WTC11 (cell line): ENCODE results near the gene MLH3. TPM values are rescaled to one million over a fixed set of nuclear protein-coding genes. Genes with fewer than 3 reads are reported as not detected.

Experiments
- ATAC-seq: fragments of 200-7000 bp; cut with Tn5 transposase; 2 replicates; pipeline ENCODE4 v1.10.0; 2021; ENCODE audit warnings: mild to moderate bottlenecking, moderate library complexity
- CTCF ChIA-PET: fragments of 300-600 bp; sonication (Branson Sonifier 250); formaldehyde crosslinking; loops from one replicate; lab custom pipeline; 2021; ENCODE audit warnings: antibody characterized with exemption; lab: Charles Lee
- POLR2A ChIA-PET: fragments of 350-600 bp; sonication (Branson Sonifier 250); formaldehyde crosslinking; loops from one replicate; lab custom pipeline; 2021; ENCODE audit warnings: antibody characterized with exemption; lab: Charles Lee
- DNase-seq: peaks from one replicate; pipeline ENCODE4 v3.0.0; 2021; ENCODE audit warnings: low spot score
- H3K27ac Mint-ChIP-seq: 2 replicates; pipeline ENCODE4 v1.8.0; 2021; ENCODE audit warnings: mixed read lengths
- H3K27me3 Mint-ChIP-seq: 2 replicates; pipeline ENCODE4 v1.8.0; 2021; ENCODE audit warnings: low read depth, mild to moderate bottlenecking, moderate library complexity, mixed read lengths
- H3K36me3 Mint-ChIP-seq: 2 replicates; pipeline ENCODE4 v1.8.0; 2021; ENCODE audit warnings: mixed read lengths
- H3K4me1 Mint-ChIP-seq: 2 replicates; pipeline ENCODE4 v1.8.0; 2022; ENCODE audit warnings: mixed read lengths
- H3K4me3 Mint-ChIP-seq: 2 replicates; pipeline ENCODE4 v1.8.0; 2021; ENCODE audit warnings: mild to moderate bottlenecking, moderate library complexity, mixed read lengths
- H3K9me3 Mint-ChIP-seq: 2 replicates; pipeline ENCODE4 v1.8.0; 2021; ENCODE audit warnings: mixed read lengths
- AR ChIP-seq: fragments of 250-450 bp; sonication (Bioruptor Pico); IDR thresholded peaks from 2 replicates; pipeline ENCODE4 v1.9.0; 2021; ENCODE audit warnings: mild to moderate bottlenecking
- CBFB ChIP-seq: sonication (generic); formaldehyde crosslinking; IDR thresholded peaks from 2 replicates; pipeline ENCODE4 v1.8.1; 2022; ENCODE audit warnings: mild to moderate bottlenecking, low read depth, missing genetic modification reagents
- CDX4 ChIP-seq: fragments of 250-450 bp; sonication (Bioruptor Pico); IDR thresholded peaks from 2 replicates; pipeline ENCODE4 v1.9.0; 2021; ENCODE audit warnings: moderate library complexity, mild to moderate bottlenecking, inconsistent platforms, borderline replicate concordance
- CTCF ChIP-seq: fragments of 200-600 bp; IDR thresholded peaks from 2 replicates; pipeline ENCODE4 v1.8.0; 2022; ENCODE audit warnings: antibody characterized with exemption
- E2F5 ChIP-seq: sonication (generic); formaldehyde crosslinking; IDR thresholded peaks from 2 replicates; pipeline ENCODE4 v1.8.1; 2022; ENCODE audit warnings: mild to moderate bottlenecking, moderate library complexity, missing genetic modification reagents
- FOXK1 ChIP-seq: sonication (generic); formaldehyde crosslinking; IDR thresholded peaks from 2 replicates; pipeline ENCODE4 v1.8.0; 2022; ENCODE audit warnings: mild to moderate bottlenecking, moderate library complexity, missing genetic modification reagents
- GABPB1 ChIP-seq: sonication (generic); formaldehyde crosslinking; IDR thresholded peaks from 2 replicates; pipeline ENCODE4 v1.8.1; 2023; ENCODE audit warnings: mild to moderate bottlenecking, missing genetic modification reagents
- JAZF1 ChIP-seq: fragments of 250-450 bp; sonication (Bioruptor Pico); IDR thresholded peaks from 2 replicates; pipeline ENCODE4 v1.9.0; 2021; ENCODE audit warnings: moderate library complexity, mild to moderate bottlenecking, inconsistent platforms
- MYBL2 ChIP-seq: sonication (generic); formaldehyde crosslinking; IDR thresholded peaks from 2 replicates; pipeline ENCODE4 v1.8.1; 2023; ENCODE audit warnings: mild to moderate bottlenecking, moderate library complexity, missing genetic modification reagents
- PRDM15 ChIP-seq: sonication (generic); formaldehyde crosslinking; IDR thresholded peaks from 2 replicates; pipeline ENCODE4 v1.8.0; 2022; ENCODE audit warnings: missing genetic modification reagents
- RORB ChIP-seq: fragments of 250-450 bp; sonication (Bioruptor Pico); IDR thresholded peaks from 2 replicates; pipeline ENCODE4 v1.9.0; 2021; ENCODE audit warnings: mild to moderate bottlenecking
- USF1 ChIP-seq: sonication (generic); formaldehyde crosslinking; IDR thresholded peaks from 2 replicates; pipeline ENCODE4 v1.8.0; 2022; ENCODE audit warnings: mild to moderate bottlenecking, missing genetic modification reagents
- ZBTB43 ChIP-seq: sonication (generic); formaldehyde crosslinking; IDR thresholded peaks from 2 replicates; pipeline ENCODE4 v1.8.1; 2023; ENCODE audit warnings: mild to moderate bottlenecking, missing genetic modification reagents
- ZNF263 ChIP-seq: sonication (generic); formaldehyde crosslinking; IDR thresholded peaks from 2 replicates; pipeline ENCODE4 v1.8.1; 2022; ENCODE audit warnings: low read depth, mild to moderate bottlenecking, moderate library complexity, missing genetic modification reagents
- total RNA-seq: library from RNA; stranded (reverse); gene quantifications from 3 replicates; pipeline ENCODE4 v1.2.3, GENCODE V29; 2021

The MLH3 gene
- total RNA-seq, 1 experiment from 2014 or later, result 16.7 TPM

- ChIA-PET CTCF (interaction anchor here (0.9 to 1.8 kb wide), 6 partner anchors 18 to 418 kb away, joined by 3 to 17 read pairs (median 3); no protein-coding TSS in a partner anchor), POLR2A (no interaction called here)
- Mint-ChIP-seq H3K36me3 (no peaks in the 10 kb centered on the region), H3K27ac (no peak overlapping the region), H3K4me1 (peaks cover 10% of the 10 kb centered on the region), H3K27me3 (no peaks in the 10 kb centered on the region), H3K9me3 (no peaks in the 10 kb centered on the region), H3K4me3 (no peak overlapping the region)
- ATAC-seq, result no peak
- no peak for DNase-seq
- TF ChIP-seq ZBTB43, result no peak
- no peak for TF ChIP-seq GABPB1 (CRISPR knock-in tag)
- TF ChIP-seq CDX4 (CRISPR knock-in tag), result no peak
- no peak for TF ChIP-seq CBFB (CRISPR knock-in tag)
- TF ChIP-seq RORB, result no peak
- no peak for TF ChIP-seq PRDM15 (CRISPR knock-in tag)
- no peak for TF ChIP-seq MYBL2 (CRISPR knock-in tag)
- no peak for TF ChIP-seq FOXK1 (CRISPR knock-in tag)
- TF ChIP-seq CTCF, result no peak
- TF ChIP-seq ZNF263, result no peak
- no peak for TF ChIP-seq AR
Measured at GRCh38 chr14:75070383-75070782, 19.1 kb upstream of the MLH3 start.

GRCh38 chr14:75069811-75070145, 18.5 kb upstream of the MLH3 start:
- Mint-ChIP-seq H3K36me3 (no peaks in the 10 kb centered on the region), H3K27ac (peak overlapping the region; percentile 98), H3K27me3 (no peaks in the 10 kb centered on the region), H3K9me3 (no peaks in the 10 kb centered on the region), H3K4me1 (peaks cover 10% of the 10 kb centered on the region), H3K4me3 (no peak overlapping the region)
- ChIA-PET POLR2A (interaction anchor here (0.6 to 1.1 kb wide), 5 partner anchors 18 to 189 kb away, joined by 3 to 5 read pairs (median 3); partner anchors contain the start of gene RPS6KL1), CTCF (interaction anchor here (0.6 to 1.8 kb wide), 13 partner anchors 19 to 419 kb away, joined by 3 to 17 read pairs (median 4); partner anchors contain the start of gene NEK9)
- DNase-seq (no peak), ATAC-seq (peak; percentile 38)
- TF ChIP-seq JAZF1 (CRISPR knock-in tag), result no peak
- peak; percentile 7; the same call in 1 of the 2 replicates for TF ChIP-seq E2F5 (CRISPR knock-in tag)
- TF ChIP-seq USF1 (CRISPR knock-in tag), result peak; percentile 48; the same call in 1 of the 2 replicates
- TF ChIP-seq, all 79 proteins: peak for 2
